Inferior parietal cortex (tissue), 1 donor: Measurements from ENCODE around the gene EIF3C.
"Not testable (repeated sequence)": the region's sequence is repeated elsewhere in the genome, so short reads cannot be mapped to it uniquely, and the experiment has no call there.

ENCODE experiments used
- DNase-seq: peaks from one replicate; pipeline ENCODE4 v3.0.0-alpha.2; 2016; ENCODE audit errors: extremely low spot score

Gene EIF3C

GRCh38 chr16:28750469-28751067 lies 39.3 kb downstream of the EIF3C start:
- DNase-seq = not testable (repeated sequence)

GRCh38 chr16:28751487-28751886 lies 40.2 kb downstream of the EIF3C start, which contains the start of gene NPIPB9:
Gene NPIPB9, plus strand, starts transcription at chr16:28751787.
- DNase-seq = not testable (repeated sequence)

- not testable (repeated sequence) for DNase-seq
Measured at GRCh38 chr16:28781697-28782096, 70.4 kb downstream of the EIF3C start.

- not testable (repeated sequence) for DNase-seq
Measured at GRCh38 chr16:28782357-28782756, 71.1 kb downstream of the EIF3C start.
